Breast epithelium (tissue), 4 donors: ENCODE data around the gene SPART. TPM values are rescaled to one million over a fixed set of nuclear protein-coding genes. Genes with fewer than 3 reads are reported as not detected.

Experiments
- DNase-seq, 2 donors: peaks; one replicate each; pipeline ENCODE4 v3.0.0-alpha.2; 2019; ENCODE audit warnings: low spot score in 2 of 2
- H3K27ac ChIP-seq, 2 donors: fragments of 200-600 bp; sonication (generic) in 1 of 2; one replicate each; pipeline ENCODE4 v1.5.1; 2016 to 2019; ENCODE audit warnings: mild to moderate bottlenecking in 1 of 2
- H3K27me3 ChIP-seq, 2 donors: fragments of 200-600 bp; sonication (generic) in 1 of 2; one replicate each; pipeline versions ENCODE4 v1.5.1 to v1.6.0; 2017 to 2019; ENCODE audit warnings: control low read depth in 1 of 2, mild to moderate bottlenecking in 1 of 2
- H3K36me3 ChIP-seq: fragments of 200-600 bp; one replicate; pipeline ENCODE4 v1.5.1; 2019
- H3K4me1 ChIP-seq, 2 donors: fragments of 200-600 bp; sonication (generic); one replicate each; pipeline ENCODE4 v1.5.1; 2016 to 2019; ENCODE audit warnings: control low read depth in 1 of 2
- H3K4me3 ChIP-seq, 3 donors: fragments of 200-600 bp; sonication (generic); 1 replicate in 2 of 3; 2 replicates in 1 of 3; pipeline ENCODE4 v1.5.1; 2016 to 2019; ENCODE audit warnings: mild to moderate bottlenecking in 3 of 3, moderate library complexity in 2 of 3
- H3K9me3 ChIP-seq, 2 donors: fragments of 200-600 bp; sonication (generic) in 1 of 2; one replicate each; pipeline ENCODE4 v1.5.1; 2016 to 2019; ENCODE audit warnings: control low read depth in 1 of 2
- CTCF ChIP-seq, 3 donors: fragments of 450-650 bp; IDR thresholded peaks; one replicate each; pipeline ENCODE4 v1.5.1; 2016 to 2017; ENCODE audit warnings: antibody characterized with exemption in 3 of 3, mild to moderate bottlenecking in 3 of 3, moderate library complexity in 3 of 3
- POLR2A ChIP-seq: fragments of 450-650 bp; IDR thresholded peaks from one replicate; pipeline ENCODE4 v1.6.1; 2016; ENCODE audit warnings: antibody characterized with exemption, mild to moderate bottlenecking, moderate library complexity
- POLR2AphosphoS5 ChIP-seq, 3 donors: sonication (generic); formaldehyde crosslinking; IDR thresholded peaks; one replicate each; pipeline ENCODE4 v1.6.1; 2017; ENCODE audit warnings: antibody characterized with exemption in 3 of 3
- intact Hi-C: fragments of 100-400 bp; cut with DNase I; formaldehyde crosslinking; loops from one replicate; pipeline ENCODE4 v1.15.1; 2023; ENCODE audit warnings: low total_unique reads
- total RNA-seq, 3 donors: library from RNA; depleted of rRNA; stranded (reverse); fragments of >200 nt; gene quantifications; one replicate each; pipeline ENCODE4 v1.1.0, GENCODE V29; 2016

Gene SPART
- total RNA-seq, 3 donors from 2014 or later = 79.6 to 111 (median 105) TPM

DNA sequence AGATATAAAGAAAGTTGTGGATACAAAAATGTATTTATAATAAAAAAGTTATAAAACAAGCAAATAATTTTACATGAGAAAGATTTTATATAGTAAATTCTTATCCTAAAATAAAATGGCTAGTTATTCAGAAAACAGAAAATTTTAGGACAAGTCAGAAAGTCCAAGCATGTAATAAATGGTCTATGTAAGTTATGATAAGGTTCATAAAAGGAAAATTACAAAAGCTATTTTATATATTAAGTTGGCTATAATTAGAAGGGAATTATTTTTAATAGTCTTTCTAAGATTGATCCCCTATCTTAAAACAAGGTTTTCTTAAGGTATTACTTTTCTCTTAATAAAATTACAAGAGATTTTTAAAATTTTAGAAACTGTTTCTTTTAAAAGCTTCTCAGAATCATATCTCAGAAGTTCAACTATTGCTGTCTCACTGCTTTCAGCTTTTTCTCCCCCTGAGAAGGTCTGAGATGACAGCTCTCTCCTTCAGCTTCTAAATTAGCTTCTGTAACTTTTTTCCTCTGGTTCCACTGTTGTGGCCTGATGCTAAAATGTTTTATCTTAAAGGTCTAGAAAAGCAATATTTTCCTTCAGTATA is 57.3 kb downstream of the SPART start:
- TF ChIP-seq POLR2A (no peak), CTCF (IDR thresholded peaks at IDR 0.05) (no peak), POLR2AphosphoS5 (IDR thresholded peaks at IDR 0.05) (no peak)

DNA sequence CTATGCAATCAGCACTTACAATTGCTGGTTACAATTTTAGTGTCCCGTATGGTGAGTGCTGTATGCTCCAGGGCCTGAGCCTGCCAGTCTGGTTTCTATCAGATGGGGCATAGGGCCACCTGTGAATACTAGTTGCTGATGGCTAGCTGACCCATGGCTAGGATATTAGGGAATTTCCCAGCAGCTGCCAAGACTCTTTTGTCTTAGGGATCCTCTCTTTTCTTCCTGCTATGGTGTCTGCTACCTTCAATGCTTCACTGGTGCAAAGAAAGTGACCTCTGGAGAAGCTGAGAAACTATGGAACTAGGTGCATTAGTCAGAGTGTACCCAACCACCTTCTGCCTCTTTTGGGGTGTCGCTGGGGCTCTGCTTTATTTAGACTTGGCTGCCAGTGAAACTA is 60.2 kb downstream of the SPART start:
- DNase-seq = no peak
- Histone ChIP-seq H3K4me1 (no peaks in the 10 kb centered on the region), H3K4me3 (no peak overlapping the region), H3K27me3 (no peaks in the 10 kb centered on the region), H3K9me3 (peaks cover 0 to 9% of the 10 kb centered on the region in 2 donors), H3K36me3 (no peaks in the 10 kb centered on the region), H3K27ac (no peak overlapping the region)
- intact Hi-C loops = no loop called here
- no peak for TF ChIP-seq POLR2AphosphoS5 (IDR thresholded peaks at IDR 0.05)
- no peak for TF ChIP-seq CTCF (IDR thresholded peaks at IDR 0.05)
- no peak for TF ChIP-seq POLR2A

More for the DNA sequence above, 57.3 kb downstream of the SPART start:
- no peak for DNase-seq
- no peak overlapping the region for H3K4me3 ChIP-seq
- intact Hi-C loops = no loop called here
- H3K27me3 ChIP-seq = no peaks in the 10 kb centered on the region
- no peak overlapping the region for H3K27ac ChIP-seq
- H3K9me3 ChIP-seq = peaks cover 0 to 9% of the 10 kb centered on the region in 2 donors
- H3K36me3 ChIP-seq = no peaks in the 10 kb centered on the region
- no peaks in the 10 kb centered on the region for H3K4me1 ChIP-seq

- DNase-seq = no peak
- TF ChIP-seq POLR2AphosphoS5 (IDR thresholded peaks at IDR 0.05) = no peak
- no peak for TF ChIP-seq POLR2A
- peak; percentile 45 to 72 (median 68) for TF ChIP-seq CTCF (IDR thresholded peaks at IDR 0.05)
- Histone ChIP-seq H3K27ac (no peak overlapping the region), H3K27me3 (no peaks in the 10 kb centered on the region), H3K36me3 (no peaks in the 10 kb centered on the region), H3K4me1 (no peaks in the 10 kb centered on the region), H3K4me3 (no peak overlapping the region), H3K9me3 (no peaks in the 10 kb centered on the region)
- intact Hi-C loops = no loop called here
Measured at GRCh38 chr13:36282821-36283432, 63.3 kb downstream of the SPART start.

DNA sequence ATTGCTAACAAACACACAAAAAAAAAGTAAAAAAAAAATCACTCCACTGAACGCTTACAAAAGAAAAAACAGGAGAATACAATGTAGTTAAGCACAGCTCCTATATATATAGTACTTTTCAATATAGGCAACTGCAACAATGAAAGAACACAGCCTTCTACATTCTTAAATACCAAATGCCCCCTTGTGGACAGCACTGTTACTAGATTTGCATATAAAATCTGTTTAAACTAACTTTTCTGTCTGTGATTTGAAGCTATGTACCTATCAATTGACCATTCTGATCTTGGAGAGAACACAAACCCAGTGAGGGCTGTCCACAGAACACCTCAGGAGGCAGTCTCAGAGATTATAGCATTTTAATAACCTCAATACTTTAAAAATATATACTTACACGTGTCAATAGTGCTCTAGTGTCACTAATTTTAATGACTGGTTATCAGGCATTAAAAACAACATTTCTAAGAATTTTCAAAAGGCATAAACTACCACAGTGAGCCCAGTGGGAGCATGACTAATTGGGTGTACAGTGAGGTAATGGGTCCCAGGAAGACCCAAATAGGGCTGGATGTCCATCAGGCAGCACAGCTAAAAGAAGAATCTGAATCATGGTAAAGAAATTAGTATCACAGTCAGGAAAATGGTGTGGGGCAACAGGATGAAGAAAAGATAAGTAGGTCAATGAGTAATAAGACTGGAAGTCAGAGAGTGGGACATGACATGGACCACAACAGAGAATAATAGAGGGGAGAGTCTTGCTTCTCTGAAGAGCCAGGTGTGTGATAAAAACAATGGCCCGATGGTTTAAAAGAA is 70.8 kb downstream of the SPART start:
- intact Hi-C loops = no loop called here
- Histone ChIP-seq H3K9me3 (no peaks in the 10 kb centered on the region), H3K4me1 (no peaks in the 10 kb centered on the region), H3K36me3 (no peaks in the 10 kb centered on the region), H3K27ac (no peak overlapping the region), H3K4me3 (no peak overlapping the region), H3K27me3 (no peaks in the 10 kb centered on the region)
- DNase-seq = no peak
- TF ChIP-seq POLR2AphosphoS5 (IDR thresholded peaks at IDR 0.05) = no peak
- TF ChIP-seq POLR2A = no peak
- peak; percentile 44 to 63 (median 63) for TF ChIP-seq CTCF (IDR thresholded peaks at IDR 0.05)

GRCh38 chr13:36273431-36273830 is 72.8 kb downstream of the SPART start:
- no peaks in the 10 kb centered on the region for H3K9me3 ChIP-seq
- intact Hi-C loops = no loop called here
- TF ChIP-seq CTCF (IDR thresholded peaks at IDR 0.05) (no peak), POLR2A (no peak), POLR2AphosphoS5 (IDR thresholded peaks at IDR 0.05) (no peak)
- H3K4me3 ChIP-seq = no peak overlapping the region
- no peaks in the 10 kb centered on the region for H3K27me3 ChIP-seq
- no peaks in the 10 kb centered on the region for H3K36me3 ChIP-seq
- DNase-seq = no peak
- H3K4me1 ChIP-seq = no peaks in the 10 kb centered on the region
- H3K27ac ChIP-seq = no peak overlapping the region
